Erythroblast (primary cell): ENCODE results near the gene ABR.

Experiments used
- GATA1 ChIP-seq: IDR thresholded peaks from 2 replicates; pipeline ENCODE4 v1.6.1; 2011; ENCODE audit warnings: low read depth, mild to moderate bottlenecking, control low read depth, low read length, moderate library complexity
- POLR2A ChIP-seq: IDR thresholded peaks from 2 replicates; pipeline ENCODE4 v1.6.1; 2011; ENCODE audit warnings: mild to moderate bottlenecking, low read length

DNA sequence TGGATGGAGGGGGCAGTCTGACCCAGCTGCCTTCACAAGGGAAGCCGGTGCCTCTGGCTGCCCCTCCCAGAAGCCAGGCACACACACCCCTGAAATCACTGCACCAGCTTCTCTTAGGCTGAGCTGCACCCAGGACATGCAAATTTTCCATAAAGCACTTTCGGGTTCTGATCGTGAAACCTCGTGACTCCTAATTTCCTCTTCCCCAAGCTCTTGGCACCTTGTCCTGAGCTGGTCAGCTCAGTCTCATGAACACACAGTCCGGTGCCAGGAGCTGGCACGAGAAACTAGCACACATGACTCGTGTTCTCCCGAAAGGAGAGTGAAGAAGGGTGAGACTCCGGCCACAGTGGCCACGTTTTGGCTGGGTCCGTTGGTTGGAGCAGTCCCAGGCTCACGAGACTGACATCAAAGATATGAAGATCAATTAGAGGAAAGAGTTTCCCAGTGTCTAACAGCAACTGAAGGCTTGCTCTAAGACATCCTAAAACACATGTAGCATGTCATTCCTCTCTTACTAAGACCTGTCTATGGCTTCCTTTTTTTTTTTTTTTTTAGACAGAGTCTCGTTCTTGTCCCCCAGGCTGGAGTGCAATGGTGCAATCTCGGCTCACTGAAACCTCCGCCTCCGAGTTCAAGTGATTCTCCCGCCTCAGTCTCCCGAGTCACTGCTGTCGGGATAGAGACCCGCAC is 9.2 kb upstream of the ABR start:
- TF ChIP-seq POLR2A (no peak), GATA1 (no peak)
